IMR-90 (cell line): ENCODE measurements around the gene DENND2D. TPM values are rescaled to one million over a fixed set of nuclear protein-coding genes. Genes with fewer than 3 reads are reported as not detected.

Source experiments
- ATAC-seq: fragments of 200-7000 bp; cut with Tn5 transposase; 2 replicates; pipeline ENCODE4 v1.9.1; 2020; ENCODE audit warnings: low read depth, mild to moderate bottlenecking, moderate library complexity
- BruUV-seq: library from RNA; stranded (reverse); fragments of 400-500 nt; replicated peaks from 2 replicates; lab custom pipeline; 2021; lab: Mats Ljungman, UMichigan
- CTCF ChIA-PET: fragments of 300-600 bp; formaldehyde crosslinking; extraction: SDS; loops from one replicate; lab custom pipeline; 2021; ENCODE audit warnings: antibody characterized with exemption; lab: Yijun Ruan, JAX
- POLR2A ChIA-PET: fragments of 300-600 bp; sonication (Branson Sonifier 250); formaldehyde crosslinking; loops from one replicate; lab custom pipeline; 2022; ENCODE audit warnings: antibody characterized with exemption; ENCODE audit not compliant: unreplicated experiment; lab: Charles Lee
- DNase-seq: peaks from one replicate; pipeline ENCODE4 v3.0.0; 2013
- H2AFZ ChIP-seq: replicated peaks from 2 replicates; pipeline ENCODE3; 2013; ENCODE audit warnings: low read length, mild to moderate bottlenecking; ENCODE audit not compliant: poor library complexity
- H2AK5ac ChIP-seq: 2 replicates; pipeline ENCODE4 v1.6.1; 2013; ENCODE audit warnings: low read depth, low read length, inconsistent platforms
- H2AK9ac ChIP-seq: replicated peaks from 2 replicates; pipeline ENCODE3; 2013; ENCODE audit warnings: mild to moderate bottlenecking, low read depth, low read length, moderate library complexity; ENCODE audit not compliant: poor library complexity
- H2BK120ac ChIP-seq: 2 replicates; pipeline ENCODE4 v1.6.1; 2013; ENCODE audit warnings: low read depth, low read length, inconsistent platforms
- H2BK15ac ChIP-seq: 3 replicates; pipeline ENCODE4 v1.6.1; 2013; ENCODE audit warnings: low read depth, low read length, inconsistent platforms
- H2BK20ac ChIP-seq: 2 replicates; pipeline ENCODE4 v1.6.1; 2013; ENCODE audit warnings: low read depth, mild to moderate bottlenecking, inconsistent platforms, low read length, moderate library complexity
- H2BK5ac ChIP-seq: 2 replicates; pipeline ENCODE4 v1.6.1; 2013; ENCODE audit warnings: mild to moderate bottlenecking, low read depth, low read length, inconsistent platforms; ENCODE audit not compliant: poor library complexity, severe bottlenecking
- H3K14ac ChIP-seq: replicated peaks from 2 replicates; pipeline ENCODE4 v1.6.1; 2013; ENCODE audit warnings: low read depth, low read length, inconsistent platforms
- H3K18ac ChIP-seq: 2 replicates; pipeline ENCODE4 v1.6.1; 2013; ENCODE audit warnings: low read depth, low read length, control low read depth
- H3K23ac ChIP-seq: 2 replicates; pipeline ENCODE4 v1.6.1; 2013; ENCODE audit warnings: low read depth, low read length, inconsistent platforms
- H3K27ac ChIP-seq: 2 replicates; pipeline ENCODE4 v1.5.1; 2013; ENCODE audit warnings: mild to moderate bottlenecking, control low read depth, low read length; ENCODE audit not compliant: insufficient read depth
- H3K27me3 ChIP-seq: 2 replicates; pipeline ENCODE4 v1.6.1; 2013; ENCODE audit warnings: low read length; ENCODE audit not compliant: control insufficient read depth, insufficient read depth
- H3K36me3 ChIP-seq: 2 replicates; pipeline ENCODE4 v1.6.1; 2013; ENCODE audit warnings: low read length, mixed read lengths; ENCODE audit not compliant: control insufficient read depth, insufficient read depth
- H3K4ac ChIP-seq: 2 replicates; pipeline ENCODE4 v1.6.1; 2013; ENCODE audit warnings: low read depth, low read length, inconsistent platforms
- H3K4me1 ChIP-seq: 2 replicates; pipeline ENCODE4 v1.6.1; 2013; ENCODE audit warnings: low read length, mixed read lengths; ENCODE audit not compliant: control insufficient read depth, insufficient read depth
- H3K4me2 ChIP-seq: 2 replicates; pipeline ENCODE4 v1.6.1; 2013; ENCODE audit warnings: low read depth, mild to moderate bottlenecking, control low read depth, low read length, moderate library complexity
- H3K4me3 ChIP-seq: 2 replicates; pipeline ENCODE4 v1.5.1; 2013; ENCODE audit warnings: low read depth, mild to moderate bottlenecking, control low read depth, low read length, moderate library complexity; ENCODE audit not compliant: insufficient read depth
- H3K56ac ChIP-seq: 2 replicates; pipeline ENCODE4 v1.6.1; 2013; ENCODE audit warnings: low read length, inconsistent platforms; ENCODE audit not compliant: insufficient read depth; ENCODE audit errors: extremely low read depth
- H3K79me1 ChIP-seq, 2 experiments: 2 replicates each; pipeline ENCODE4 v1.6.1; 2013; ENCODE audit warnings: low read length in 2 of 2, inconsistent platforms in 1 of 2, low read depth in 1 of 2
- H3K9ac ChIP-seq: 2 replicates; pipeline ENCODE4 v1.6.1; 2013; ENCODE audit warnings: low read depth, low read length, control low read depth
- H3K9me1 ChIP-seq: 2 replicates; pipeline ENCODE4 v1.6.1; 2013; ENCODE audit warnings: low read length, inconsistent platforms; ENCODE audit not compliant: insufficient read depth
- H3K9me3 ChIP-seq: 2 replicates; pipeline ENCODE4 v1.6.1; 2013; ENCODE audit warnings: low read length; ENCODE audit not compliant: control insufficient read depth, insufficient read depth
- H4K20me1 ChIP-seq: 2 replicates; pipeline ENCODE4 v1.6.1; 2013; ENCODE audit warnings: low read length, inconsistent platforms; ENCODE audit not compliant: insufficient read depth
- H4K5ac ChIP-seq: 2 replicates; pipeline ENCODE4 v1.6.1; 2013; ENCODE audit warnings: mild to moderate bottlenecking, low read depth, low read length, control low read depth
- H4K8ac ChIP-seq, 2 experiments: 2 replicates each; pipeline ENCODE4 v1.6.1; 2013; ENCODE audit warnings: low read depth in 2 of 2, low read length in 2 of 2, control low read depth in 1 of 2, inconsistent platforms in 1 of 2
- H4K91ac ChIP-seq: 2 replicates; pipeline ENCODE4 v1.6.1; 2013; ENCODE audit warnings: low read depth, low read length, inconsistent platforms; ENCODE audit not compliant: insufficient read depth
- BHLHE40 ChIP-seq: fragments of 150-350 bp; IDR thresholded peaks from 2 replicates; pipeline ENCODE4 v1.6.1; 2016; ENCODE audit warnings: mild to moderate bottlenecking, low read depth, low read length
- CEBPB ChIP-seq: IDR thresholded peaks from 2 replicates; pipeline ENCODE4 v1.6.1; 2012; ENCODE audit warnings: low read depth, low read length, improper control_type of control experiment
- CHD1 ChIP-seq: IDR thresholded peaks from 2 replicates; pipeline ENCODE4 v1.6.1; 2012; ENCODE audit warnings: low read depth, low read length, improper control_type of control experiment
- CTCF ChIP-seq: conservative IDR thresholded peaks from 2 replicates; pipeline ENCODE4 v1.5.1; 2012; ENCODE audit warnings: mild to moderate bottlenecking, low read depth, low read length, improper control_type of control experiment
- FOS ChIP-seq: fragments of 150-350 bp; IDR thresholded peaks from 2 replicates; pipeline ENCODE4 v1.6.1; 2016; ENCODE audit warnings: low read depth, low read length
- MAFK ChIP-seq: IDR thresholded peaks from 2 replicates; pipeline ENCODE4 v1.6.1; 2012; ENCODE audit warnings: low read depth, low read length, improper control_type of control experiment
- MAZ ChIP-seq: IDR thresholded peaks from 2 replicates; pipeline ENCODE4 v1.6.1; 2012; ENCODE audit warnings: low read depth, mild to moderate bottlenecking, low read length, improper control_type of control experiment, moderate library complexity, borderline replicate concordance
- MXI1 ChIP-seq: IDR thresholded peaks from 2 replicates; pipeline ENCODE4 v1.6.1; 2012; ENCODE audit warnings: low read depth, mild to moderate bottlenecking, low read length, moderate library complexity, borderline replicate concordance
- NFE2L2 ChIP-seq: fragments of 150-350 bp; IDR thresholded peaks from 2 replicates; pipeline ENCODE4 v1.6.1; 2016; ENCODE audit warnings: low read depth, mild to moderate bottlenecking, low read length
- POLR2A ChIP-seq: IDR thresholded peaks from 2 replicates; pipeline ENCODE4 v1.6.1; 2012; ENCODE audit warnings: mild to moderate bottlenecking, low read depth, low read length
- RAD21 ChIP-seq: IDR thresholded peaks from 2 replicates; pipeline ENCODE4 v1.6.1; 2012; ENCODE audit warnings: low read length, improper control_type of control experiment
- RCOR1 ChIP-seq: IDR thresholded peaks from 2 replicates; pipeline ENCODE4 v1.6.1; 2012; ENCODE audit warnings: mild to moderate bottlenecking, low read length, improper control_type of control experiment; ENCODE audit not compliant: insufficient replicate concordance
- RFX5 ChIP-seq: IDR thresholded peaks from 2 replicates; pipeline ENCODE4 v1.8.0; 2012; ENCODE audit warnings: low read depth, mild to moderate bottlenecking, low read length, moderate library complexity
- SMC3 ChIP-seq: fragments of 150-350 bp; IDR thresholded peaks from 2 replicates; pipeline ENCODE4 v1.6.1; 2016; ENCODE audit warnings: low read depth, mild to moderate bottlenecking, antibody characterized with exemption, low read length, moderate library complexity
- WGBS, 2 experiments: methylation state at CpG; one replicate each; pipeline versions ENCODE4 v1.1.5 to v1.1.7; 2013; ENCODE audit warnings: missing lambda C conversion rate in 2 of 2; ENCODE audit not compliant: insufficient read length in 1 of 2; ENCODE audit errors: extremely low coverage in 2 of 2; 5-methylcytosine and 5-hydroxymethylcytosine counted together
- dilution Hi-C: fragments of 300-500 bp; cut with HindIII; formaldehyde crosslinking; loops from one replicate; pipeline ENCODE4 v1.14.3; 2018; ENCODE audit warnings: low sequenced_read_pairs; ENCODE audit not compliant: unreplicated experiment
- in situ Hi-C: fragments of 300-500 bp; cut with MboI; formaldehyde crosslinking; loops from 3 replicates; pipeline ENCODE4 v1.14.3; 2019; ENCODE audit warnings: low sequenced_read_pairs, inconsistent platforms, mixed read lengths
- intact Hi-C: fragments of 100-400 bp; cut with micrococcal nuclease; formaldehyde crosslinking; loops from 2 replicates; pipeline ENCODE4 v1.10.0; 2022
- polyA plus RNA-seq, 3 experiments: library from polyadenylated mRNA; depleted of rRNA; stranded (reverse); fragments of >200 nt; gene quantifications; 2 replicates each; pipeline ENCODE4 v1.2.3, GENCODE V29; 2012; ENCODE audit warnings: low replicate concordance in 1 of 3
- total RNA-seq: library from RNA; depleted of rRNA; stranded (reverse); fragments of >200 nt; gene quantifications from 2 replicates; pipeline ENCODE4 v1.2.3, GENCODE V29; 2012
- TF ChIP-seq, protein P1 (sequence below): fragments of 150-350 bp; IDR thresholded peaks from 2 replicates; pipeline ENCODE4 v1.6.1; 2016; ENCODE audit warnings: low read depth, mild to moderate bottlenecking, low read length, moderate library complexity, borderline replicate concordance

The DENND2D gene
- total and polyA plus RNA-seq, 2 of the 4 experiments (the other 2 are of a cell fraction), result 0.86 to 0.90 TPM

GRCh38 chr1:111211921-111212320 lies 11.5 kb upstream of the DENND2D start:
- H3K36me3 ChIP-seq, result no peaks in the 10 kb centered on the region
- H2AK9ac ChIP-seq, result no peak overlapping the region
- ATAC-seq (no peak), DNase-seq (no peak)
- intact Hi-C loops, result no loop called here
- no peak overlapping the region for H2AFZ ChIP-seq
- H2BK15ac ChIP-seq, result no peak overlapping the region
- no peak overlapping the region for H2BK5ac ChIP-seq
- no peak overlapping the region for H3K27ac ChIP-seq
- no peak overlapping the region for H3K4me2 ChIP-seq
- no peak overlapping the region for H3K23ac ChIP-seq
- H3K9me3 ChIP-seq, result no peaks in the 10 kb centered on the region
- no peak overlapping the region for H2BK20ac ChIP-seq
- dilution Hi-C loops, result no loop called here
- no peaks in the 10 kb centered on the region for H4K20me1 ChIP-seq
- no peak overlapping the region for H3K4me3 ChIP-seq
- H2BK120ac ChIP-seq, result no peak overlapping the region
- H3K27me3 ChIP-seq, result peaks cover 11% of the 10 kb centered on the region
- TF ChIP-seq CEBPB (no peak), MAZ (no peak), SMC3 (no peak), POLR2A (no peak), RAD21 (no peak), MAFK (no peak), RCOR1 (no peak), CHD1 (no peak), RFX5 (no peak), CTCF (no peak), BHLHE40 (no peak), NFE2L2 (no peak), FOS (no peak), MXI1 (no peak)
- TF ChIP-seq, protein P1, sequence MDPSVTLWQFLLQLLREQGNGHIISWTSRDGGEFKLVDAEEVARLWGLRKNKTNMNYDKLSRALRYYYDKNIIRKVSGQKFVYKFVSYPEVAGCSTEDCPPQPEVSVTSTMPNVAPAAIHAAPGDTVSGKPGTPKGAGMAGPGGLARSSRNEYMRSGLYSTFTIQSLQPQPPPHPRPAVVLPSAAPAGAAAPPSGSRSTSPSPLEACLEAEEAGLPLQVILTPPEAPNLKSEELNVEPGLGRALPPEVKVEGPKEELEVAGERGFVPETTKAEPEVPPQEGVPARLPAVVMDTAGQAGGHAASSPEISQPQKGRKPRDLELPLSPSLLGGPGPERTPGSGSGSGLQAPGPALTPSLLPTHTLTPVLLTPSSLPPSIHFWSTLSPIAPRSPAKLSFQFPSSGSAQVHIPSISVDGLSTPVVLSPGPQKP, result no peak
- H4K5ac ChIP-seq, result no peak overlapping the region
- WGBS, 2 experiments, result no CpG with 5 or more reads among the region's 1 CpG
- H2AK5ac ChIP-seq, result no peak overlapping the region
- H3K4ac ChIP-seq, result no peak overlapping the region
- no peak overlapping the region for H4K91ac ChIP-seq
- H3K4me1 ChIP-seq, result peaks cover 2% of the 10 kb centered on the region
- no peak overlapping the region for H4K8ac ChIP-seq
- BruUV-seq, result no TSS peak
- no peak overlapping the region for H3K14ac ChIP-seq
- H3K79me1 ChIP-seq, result no peaks in the 10 kb centered on the region
- in situ Hi-C loops, result no loop called here
- H3K18ac ChIP-seq, result no peak overlapping the region
- POLR2A ChIA-PET, result no interaction called here
- H3K9ac ChIP-seq, result no peak overlapping the region
- CTCF ChIA-PET, result no interaction called here
- H3K9me1 ChIP-seq, result no peaks in the 10 kb centered on the region; the same call in 1 of the 2 replicates
- no peak overlapping the region for H3K56ac ChIP-seq
